LoVo (cell line): ENCODE results near the gene KLF14.
"Not testable (repeated sequence)": the region's sequence is repeated elsewhere in the genome, so short reads cannot be mapped to it uniquely, and the experiment has no call there.

Experiments used
- DNase-seq: peaks from one replicate; pipeline ENCODE4 v3.0.0-alpha.2; 2016; ENCODE audit warnings: low spot score

KLF14 gene

GRCh38 chr7:130719541-130719940 lies 14.5 kb downstream of the KLF14 start:
- no peak for DNase-seq

GRCh38 chr7:130712416-130712815 lies 21.6 kb downstream of the KLF14 start:
- DNase-seq = no peak

DNA sequence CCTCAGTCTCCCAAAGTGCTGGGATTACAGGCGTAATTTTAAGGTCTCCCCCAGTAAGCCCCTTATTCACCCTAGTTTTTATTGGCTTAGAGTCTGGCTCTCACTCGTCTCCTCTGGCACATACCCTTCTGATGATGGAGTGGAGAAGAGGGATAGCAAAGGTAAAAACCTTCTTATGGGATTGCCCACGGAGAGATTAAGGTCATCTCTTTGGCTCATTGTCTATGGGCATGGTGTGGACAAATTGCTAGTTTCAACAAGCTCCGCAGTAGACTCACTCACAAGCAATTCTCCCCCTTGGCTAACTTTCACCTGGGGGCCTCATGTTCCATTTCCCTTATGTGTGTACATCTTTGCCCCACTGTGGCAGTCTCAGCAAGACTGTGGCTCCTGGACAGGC lies 25.2 kb downstream of the KLF14 start:
- DNase-seq = no peak

DNA sequence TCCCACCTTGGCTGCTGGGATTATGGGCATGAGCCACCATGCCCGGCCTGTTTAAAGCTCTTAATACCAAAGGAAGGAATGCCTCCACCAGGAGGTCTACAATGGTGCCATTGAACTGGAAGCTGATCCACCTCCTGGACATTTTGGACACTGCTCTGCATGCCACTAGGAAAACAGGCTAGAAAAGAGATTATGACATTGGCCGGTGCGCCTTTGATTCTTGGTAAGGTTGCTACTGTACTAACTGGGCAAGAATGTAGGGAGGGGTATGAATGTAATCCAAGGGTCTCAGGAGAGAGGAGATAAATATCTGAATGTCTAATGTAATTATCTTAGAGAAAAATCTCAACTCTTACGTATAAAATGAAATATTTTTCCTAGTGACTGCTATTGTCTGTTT lies 26.0 kb downstream of the KLF14 start:
- DNase-seq = no peak

- no peak for DNase-seq
Observed at GRCh38 chr7:130703851-130704250, 30.2 kb downstream of the KLF14 start.

DNA sequence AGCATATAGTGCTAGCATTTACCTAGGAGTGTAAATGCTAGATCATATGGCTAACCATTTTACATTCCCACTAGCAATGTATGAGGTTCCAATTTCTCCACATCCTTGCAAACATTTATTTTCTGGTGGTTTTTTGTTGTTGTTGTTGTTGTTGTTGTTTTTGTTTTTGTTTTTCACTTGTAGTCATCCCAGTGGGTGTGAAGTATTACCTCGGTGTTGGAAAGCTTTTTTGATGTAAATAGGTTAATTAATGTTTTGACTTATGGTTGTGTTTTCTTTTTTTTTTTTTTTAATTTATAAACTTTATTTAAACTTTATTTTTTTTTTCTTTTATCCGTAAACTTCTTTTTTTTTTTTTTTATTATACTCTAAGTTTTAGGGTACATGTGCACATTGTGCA lies 32.4 kb downstream of the KLF14 start:
- no peak for DNase-seq

- DNase-seq = no peak
Observed at GRCh38 chr7:130700760-130701159, 33.2 kb downstream of the KLF14 start.

DNA sequence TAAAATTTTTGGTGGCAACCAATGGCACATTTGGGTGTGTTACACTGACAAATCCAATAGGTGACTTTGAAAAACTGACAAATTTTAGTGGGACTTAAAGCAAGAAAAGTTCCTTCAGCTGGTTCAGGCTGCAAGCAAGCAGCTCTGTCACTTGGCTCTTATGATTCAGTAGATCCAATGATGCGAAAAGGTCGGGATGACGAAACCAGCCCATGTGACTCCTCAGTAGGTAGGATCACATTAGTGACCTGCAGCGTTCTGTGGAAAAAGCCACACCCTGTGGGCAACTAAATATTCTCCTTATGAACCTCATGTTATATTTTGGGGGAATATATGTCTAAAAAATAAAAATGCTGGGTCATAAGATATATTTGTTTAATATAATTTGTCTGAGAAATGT lies 34.3 kb downstream of the KLF14 start:
- no peak for DNase-seq

DNA sequence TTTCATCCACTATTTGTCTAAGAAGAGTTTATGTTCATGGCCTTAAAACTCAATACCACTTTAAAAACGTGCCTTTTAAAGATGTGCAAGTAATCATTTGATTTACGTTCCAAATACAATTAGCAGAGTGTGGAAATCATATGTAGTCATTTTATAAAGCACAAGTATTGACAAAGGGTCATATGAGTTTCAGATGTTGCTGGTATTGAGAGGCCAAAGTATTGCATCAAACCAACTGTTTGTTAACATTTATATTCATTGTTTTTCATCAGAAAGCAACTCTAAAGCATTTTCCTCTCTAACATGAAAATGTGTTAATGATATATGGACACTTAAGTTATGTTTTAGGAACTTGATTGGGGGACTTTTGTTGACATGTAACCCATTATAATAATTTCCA lies 36.2 kb downstream of the KLF14 start:
- no peak for DNase-seq

GRCh38 chr7:130695840-130696239 lies 38.2 kb downstream of the KLF14 start:
- DNase-seq = peak; percentile 38

DNA sequence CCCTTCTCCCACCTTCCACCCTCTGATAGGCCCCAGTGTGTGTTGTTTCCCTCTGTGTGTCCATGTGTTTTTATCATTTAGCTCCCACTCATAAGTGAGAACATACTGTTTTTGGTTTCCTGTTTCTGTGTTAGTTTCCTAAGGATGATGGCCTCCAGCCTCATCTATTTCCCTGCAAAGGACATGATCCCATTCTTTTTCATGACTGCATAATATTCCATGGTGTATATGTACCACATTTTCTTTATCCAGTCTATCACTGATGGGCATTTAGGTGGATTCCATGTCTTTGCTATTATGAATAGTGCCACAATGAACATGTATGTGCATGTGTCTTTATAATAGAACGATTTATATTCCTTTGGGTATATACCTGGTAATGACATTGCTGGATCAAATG lies 41.6 kb downstream of the KLF14 start:
- not testable (repeated sequence) for DNase-seq

- no peak for DNase-seq
Observed at GRCh38 chr7:130689683-130690082, 44.3 kb downstream of the KLF14 start.

DNA sequence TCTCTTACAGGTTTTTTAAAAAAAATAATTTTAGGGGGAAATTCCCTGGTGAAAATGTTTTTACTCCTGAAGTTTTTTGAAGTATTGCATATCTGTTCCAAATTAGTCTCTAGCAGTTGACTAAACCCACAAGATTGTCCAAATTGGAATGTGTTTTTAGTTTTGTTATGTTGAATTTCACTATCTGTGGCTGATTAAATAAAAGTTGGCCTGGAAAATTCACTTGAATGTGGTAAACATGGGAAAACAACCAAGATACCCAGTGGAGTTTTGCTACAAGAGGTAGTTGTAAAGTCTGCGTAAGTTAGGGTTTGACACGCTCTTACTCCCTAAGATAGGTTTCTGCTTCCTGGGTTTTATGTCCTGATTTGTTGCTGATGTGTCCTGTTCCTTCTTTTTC lies 51.0 kb downstream of the KLF14 start:
- no peak for DNase-seq
